HCT116 (cell line): ENCODE data around the gene SNAPC1. TPM values are rescaled to one million over a fixed set of nuclear protein-coding genes. Genes with fewer than 3 reads are reported as not detected.

ENCODE experiments used
- ATAC-seq: fragments of 200-7000 bp; cut with Tn5 transposase; 2 replicates; pipeline ENCODE4 v1.9.1; 2020; ENCODE audit warnings: mild to moderate bottlenecking, moderate library complexity
- BruUV-seq: library from RNA; stranded (reverse); fragments of 400-500 nt; replicated peaks from 2 replicates; lab custom pipeline; 2021; lab: Mats Ljungman, UMichigan
- CTCF ChIA-PET: fragments of 300-600 bp; sonication (Branson Sonifier 250); formaldehyde crosslinking; loops from one replicate; lab custom pipeline; 2021; ENCODE audit warnings: antibody characterized with exemption; lab: Charles Lee
- POLR2A ChIA-PET: fragments of 300-600, 350-600 bp; sonication (Branson Sonifier 250); formaldehyde crosslinking; loops from one replicate; lab custom pipeline; 2021; ENCODE audit warnings: antibody characterized with exemption; lab: Charles Lee
- RAD21 ChIA-PET, 2 experiments: fragments of 300-600 bp; sonication (Branson Sonifier 250); formaldehyde crosslinking; loops; one replicate each; lab custom pipeline; 2023; ENCODE audit warnings: low total read pairs in 2 of 2; ENCODE audit not compliant: uncharacterized antibody in 2 of 2, unreplicated experiment in 2 of 2, low non-redundant PET in 1 of 2; lab: Charles Lee
- DNase-seq: peaks from one replicate; pipeline ENCODE4 v3.0.0-alpha.2; 2010; ENCODE audit warnings: low read depth, low spot score
- H2AFZ ChIP-seq: fragments of 200-600 bp; shearing (Covaris generic), sonication (generic); 2 replicates; pipeline ENCODE4 v1.6.1; 2017; ENCODE audit warnings: low read depth, mixed run types, mixed read lengths, antibody characterized with exemption, low read length; ENCODE audit not compliant: poor library complexity, severe bottlenecking
- H3K27ac ChIP-seq: 2 replicates; pipeline ENCODE4 v1.5.1; 2012; ENCODE audit warnings: low read depth, low read length
- H3K27me3 ChIP-seq: fragments of 200-600 bp; sonication (generic); 2 replicates; pipeline ENCODE4 v1.6.1; 2016; ENCODE audit warnings: mixed run types, low read length, mixed read lengths; ENCODE audit not compliant: insufficient read depth
- H3K36me3 ChIP-seq, 2 experiments: fragments of 200-500 bp in 1 of 2; fragments of 200-600 bp in 1 of 2; sonication (Bioruptor generic) in 1 of 2; sonication (generic) in 1 of 2; 2 replicates each; pipeline versions ENCODE4 v1.5.1 to v1.6.1; 2014 to 2016; ENCODE audit warnings: low read length in 2 of 2, inconsistent platforms in 1 of 2, mixed read lengths in 1 of 2, mixed run types in 1 of 2; ENCODE audit not compliant: insufficient read depth in 2 of 2, control insufficient read depth in 1 of 2
- H3K4me1 ChIP-seq, 2 experiments: fragments of 200-600 bp in 1 of 2; sonication (generic) in 1 of 2; 2 replicates each; pipeline versions ENCODE4 v1.5.1 to v1.6.1; 2012 to 2017; ENCODE audit warnings: low read length in 2 of 2, inconsistent platforms in 1 of 2, mild to moderate bottlenecking in 1 of 2, mixed read lengths in 1 of 2, mixed run types in 1 of 2, moderate library complexity in 1 of 2; ENCODE audit not compliant: insufficient read depth in 2 of 2, control insufficient read depth in 1 of 2
- H3K4me2 ChIP-seq: fragments of 200-600 bp; sonication (generic); 2 replicates; pipeline ENCODE4 v1.6.1; 2017; ENCODE audit warnings: mixed run types, low read length, mixed read lengths
- H3K4me3 ChIP-seq, 2 experiments: fragments of 200-600 bp in 1 of 2; sonication (generic) in 1 of 2; replicated peaks in 1 of 2; 2 replicates each; pipeline ENCODE4 v1.5.1; 2011 to 2016; ENCODE audit warnings: low read length in 2 of 2, control low read depth in 1 of 2, low read depth in 1 of 2, mild to moderate bottlenecking in 1 of 2, mixed read lengths in 1 of 2, mixed run types in 1 of 2
- H3K79me2 ChIP-seq: fragments of 200-600 bp; sonication (generic); 2 replicates; pipeline ENCODE4 v1.6.1; 2017; ENCODE audit warnings: mild to moderate bottlenecking, mixed run types, low read length, moderate library complexity, mixed read lengths; ENCODE audit not compliant: insufficient read depth
- H3K9ac ChIP-seq: fragments of 200-600 bp; sonication (generic); 2 replicates; pipeline ENCODE4 v1.6.1; 2016; ENCODE audit warnings: low read length, mixed read lengths
- H3K9me2 ChIP-seq: fragments of 200-600 bp; sonication (generic), shearing (Covaris generic); 2 replicates; pipeline ENCODE4 v1.6.1; 2017; ENCODE audit warnings: mixed run types, mild to moderate bottlenecking, moderate library complexity; ENCODE audit not compliant: insufficient read depth
- H3K9me3 ChIP-seq, 2 experiments: fragments of 200-500 bp in 1 of 2; fragments of 200-600 bp in 1 of 2; sonication (Bioruptor generic) in 1 of 2; sonication (generic) in 1 of 2; 2 replicates each; pipeline ENCODE4 v1.6.1; 2014 to 2017; ENCODE audit warnings: low read length in 2 of 2, mixed read lengths in 2 of 2, inconsistent platforms in 1 of 2, low read depth in 1 of 2, mild to moderate bottlenecking in 1 of 2, mixed run types in 1 of 2, moderate library complexity in 1 of 2; ENCODE audit not compliant: control insufficient read depth in 1 of 2, insufficient read depth in 1 of 2
- H4K20me1 ChIP-seq: fragments of 200-600 bp; sonication (generic), shearing (Covaris generic); 2 replicates; pipeline ENCODE4 v1.6.1; 2017; ENCODE audit warnings: mixed run types, mild to moderate bottlenecking, moderate library complexity; ENCODE audit not compliant: insufficient read depth
- CBX3 ChIP-seq: IDR thresholded peaks from 2 replicates; pipeline ENCODE4 v1.6.1; 2012; ENCODE audit warnings: low read depth
- EGR1 ChIP-seq: IDR thresholded peaks from 2 replicates; pipeline ENCODE4 v1.6.1; 2012; ENCODE audit warnings: low read depth
- EZH2phosphoT487 ChIP-seq: fragments of 200-600 bp; IDR thresholded peaks from 2 replicates; pipeline ENCODE4 v1.6.1; 2018; ENCODE audit warnings: antibody characterized with exemption, borderline replicate concordance
- JUND ChIP-seq: IDR thresholded peaks from 2 replicates; pipeline ENCODE4 v1.6.1; 2012
- SRF ChIP-seq: IDR thresholded peaks from 2 replicates; pipeline ENCODE4 v1.6.1; 2012; ENCODE audit warnings: low read depth
- TCF7L2 ChIP-seq: IDR thresholded peaks from 2 replicates; pipeline ENCODE4 v1.7.0; 2011; ENCODE audit warnings: borderline replicate concordance, inconsistent platforms; ENCODE audit not compliant: insufficient read depth, insufficient read length; ENCODE audit errors: extremely low read depth
- ZNF274 ChIP-seq: fragments of 200-500 bp; sonication (Bioruptor generic); IDR thresholded peaks from 2 replicates; pipeline ENCODE4 v1.6.1; 2014; ENCODE audit warnings: mild to moderate bottlenecking, low read depth, low read length, inconsistent platforms
- intact Hi-C: fragments of 100-400 bp; cut with micrococcal nuclease; formaldehyde crosslinking; loops from 2 replicates; pipeline ENCODE4 v1.10.0; 2022
- total RNA-seq: library from RNA; stranded (reverse); gene quantifications from one replicate; pipeline ENCODE4 v1.2.1, GENCODE V29; 2021; ENCODE audit not compliant: unreplicated experiment
- TF ChIP-seq, protein P1 (sequence below): IDR thresholded peaks from 2 replicates; pipeline ENCODE4 v1.6.1; 2012
- TF ChIP-seq, protein P2 (sequence below): IDR thresholded peaks from 2 replicates; pipeline ENCODE4 v1.6.1; 2012
- TF ChIP-seq, protein P3 (sequence below): IDR thresholded peaks from 2 replicates; pipeline ENCODE4 v1.6.1; 2012; ENCODE audit warnings: low read depth

Gene SNAPC1
- total RNA-seq, 1 experiment from 2014 or later = 8.2 TPM

DNA sequence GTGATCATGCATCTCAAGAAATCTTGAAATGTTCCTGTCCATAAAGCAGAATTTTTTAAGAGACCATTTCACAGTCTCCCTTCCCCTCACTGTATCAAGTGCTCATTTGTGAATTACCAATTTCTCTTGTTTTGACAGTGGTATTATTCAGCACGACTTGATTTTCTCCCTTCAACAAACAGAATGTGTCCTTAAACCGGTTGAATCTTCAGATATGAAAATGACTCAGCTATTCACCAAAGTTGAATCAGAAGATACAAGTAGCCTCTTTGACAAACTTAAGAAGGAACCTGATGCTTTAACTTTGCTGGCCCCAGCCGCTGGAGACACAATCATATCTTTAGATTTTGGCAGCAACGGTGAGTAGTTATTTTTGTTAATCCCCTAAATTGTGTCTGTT lies 25.5 kb upstream of the SNAPC1 start:
- Histone ChIP-seq H3K9ac (no peak overlapping the region), H3K9me3 (no peaks in the 10 kb centered on the region), H2AFZ (no peak overlapping the region), H4K20me1 (peaks cover 7% of the 10 kb centered on the region)
- no TSS peak for BruUV-seq
- ChIA-PET CTCF (no interaction called here), RAD21 (no interaction called here)
- TF ChIP-seq, protein P1, sequence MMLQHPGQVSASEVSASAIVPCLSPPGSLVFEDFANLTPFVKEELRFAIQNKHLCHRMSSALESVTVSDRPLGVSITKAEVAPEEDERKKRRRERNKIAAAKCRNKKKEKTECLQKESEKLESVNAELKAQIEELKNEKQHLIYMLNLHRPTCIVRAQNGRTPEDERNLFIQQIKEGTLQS = no peak
- TF ChIP-seq EZH2phosphoT487 (no peak), EGR1 (no peak), ZNF274 (no peak), SRF (no peak)
- TF ChIP-seq, protein P2, sequence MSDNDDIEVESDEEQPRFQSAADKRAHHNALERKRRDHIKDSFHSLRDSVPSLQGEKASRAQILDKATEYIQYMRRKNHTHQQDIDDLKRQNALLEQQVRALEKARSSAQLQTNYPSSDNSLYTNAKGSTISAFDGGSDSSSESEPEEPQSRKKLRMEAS = no peak
- TF ChIP-seq, all 23 proteins: peak for 0
- H3K9me2 ChIP-seq = no peaks in the 10 kb centered on the region
- POLR2A ChIA-PET = no interaction called here
- peaks cover 47% of the 10 kb centered on the region for H3K79me2 ChIP-seq
- H3K27ac ChIP-seq = no peak overlapping the region
- H3K36me3 ChIP-seq = peaks cover 53 to 55% of the 10 kb centered on the region in 2 experiments
- H3K4me1 ChIP-seq = no peaks in the 10 kb centered on the region
- no peak for ATAC-seq
- intact Hi-C loops = loop anchor here (10.0 kb wide), 1 partner anchor 98 kb away; no protein-coding TSS in a partner anchor
- no peaks in the 10 kb centered on the region for H3K27me3 ChIP-seq
- H3K4me2 ChIP-seq = no peak overlapping the region
- no peak overlapping the region for H3K4me3 ChIP-seq
- DNase-seq = no peak

DNA sequence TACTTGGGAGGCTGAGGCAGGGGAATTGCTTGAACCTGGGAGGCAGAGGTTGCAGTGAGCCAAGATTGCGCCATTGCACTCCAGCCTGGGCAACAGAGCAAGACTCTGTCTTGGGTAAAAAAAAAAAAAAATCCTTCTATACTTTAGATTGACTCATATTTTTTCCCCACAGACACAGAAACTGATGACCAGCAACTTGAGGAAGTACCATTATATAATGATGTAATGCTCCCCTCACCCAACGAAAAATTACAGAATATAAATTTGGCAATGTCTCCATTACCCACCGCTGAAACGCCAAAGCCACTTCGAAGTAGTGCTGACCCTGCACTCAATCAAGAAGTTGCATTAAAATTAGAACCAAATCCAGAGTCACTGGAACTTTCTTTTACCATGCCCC lies 24.3 kb upstream of the SNAPC1 start:
- no peak overlapping the region for H3K27ac ChIP-seq
- H3K9me2 ChIP-seq = no peaks in the 10 kb centered on the region
- TF ChIP-seq, protein P3, sequence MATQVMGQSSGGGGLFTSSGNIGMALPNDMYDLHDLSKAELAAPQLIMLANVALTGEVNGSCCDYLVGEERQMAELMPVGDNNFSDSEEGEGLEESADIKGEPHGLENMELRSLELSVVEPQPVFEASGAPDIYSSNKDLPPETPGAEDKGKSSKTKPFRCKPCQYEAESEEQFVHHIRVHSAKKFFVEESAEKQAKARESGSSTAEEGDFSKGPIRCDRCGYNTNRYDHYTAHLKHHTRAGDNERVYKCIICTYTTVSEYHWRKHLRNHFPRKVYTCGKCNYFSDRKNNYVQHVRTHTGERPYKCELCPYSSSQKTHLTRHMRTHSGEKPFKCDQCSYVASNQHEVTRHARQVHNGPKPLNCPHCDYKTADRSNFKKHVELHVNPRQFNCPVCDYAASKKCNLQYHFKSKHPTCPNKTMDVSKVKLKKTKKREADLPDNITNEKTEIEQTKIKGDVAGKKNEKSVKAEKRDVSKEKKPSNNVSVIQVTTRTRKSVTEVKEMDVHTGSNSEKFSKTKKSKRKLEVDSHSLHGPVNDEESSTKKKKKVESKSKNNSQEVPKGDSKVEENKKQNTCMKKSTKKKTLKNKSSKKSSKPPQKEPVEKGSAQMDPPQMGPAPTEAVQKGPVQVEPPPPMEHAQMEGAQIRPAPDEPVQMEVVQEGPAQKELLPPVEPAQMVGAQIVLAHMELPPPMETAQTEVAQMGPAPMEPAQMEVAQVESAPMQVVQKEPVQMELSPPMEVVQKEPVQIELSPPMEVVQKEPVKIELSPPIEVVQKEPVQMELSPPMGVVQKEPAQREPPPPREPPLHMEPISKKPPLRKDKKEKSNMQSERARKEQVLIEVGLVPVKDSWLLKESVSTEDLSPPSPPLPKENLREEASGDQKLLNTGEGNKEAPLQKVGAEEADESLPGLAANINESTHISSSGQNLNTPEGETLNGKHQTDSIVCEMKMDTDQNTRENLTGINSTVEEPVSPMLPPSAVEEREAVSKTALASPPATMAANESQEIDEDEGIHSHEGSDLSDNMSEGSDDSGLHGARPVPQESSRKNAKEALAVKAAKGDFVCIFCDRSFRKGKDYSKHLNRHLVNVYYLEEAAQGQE = no peak
- TF ChIP-seq SRF = no peak
- TF ChIP-seq JUND = no peak
- no peak for TF ChIP-seq TCF7L2
- no peak for TF ChIP-seq CBX3
- BruUV-seq = no TSS peak
- no peak overlapping the region for H3K9ac ChIP-seq
- ATAC-seq (no peak), DNase-seq (no peak)
- CTCF ChIA-PET = no interaction called here
- H2AFZ ChIP-seq = no peak overlapping the region
- H3K9me3 ChIP-seq = no peaks in the 10 kb centered on the region
- H3K36me3 ChIP-seq = peaks cover 56 to 60% of the 10 kb centered on the region in 2 experiments
- no peaks in the 10 kb centered on the region for H3K4me1 ChIP-seq
- H3K79me2 ChIP-seq = peaks cover 50% of the 10 kb centered on the region
- POLR2A ChIA-PET = no interaction called here
- H3K27me3 ChIP-seq = no peaks in the 10 kb centered on the region
- RAD21 ChIA-PET = no interaction called here
- H3K4me3 ChIP-seq = no peak overlapping the region
- H3K4me2 ChIP-seq = no peak overlapping the region
- H4K20me1 ChIP-seq = peaks cover 7% of the 10 kb centered on the region
- intact Hi-C loops = loop anchor here (10.0 kb wide), 1 partner anchor 97 kb away; no protein-coding TSS in a partner anchor
